ENCODE results near the gene ZFYVE28. TPM values are rescaled to one million over a fixed set of nuclear protein-coding genes. Genes with fewer than 3 reads are reported as not detected.

ZFYVE28 gene
- total RNA-seq, 1 donor from 2014 or later, result 3.3 TPM

- TF ChIP-seq, protein P1, sequence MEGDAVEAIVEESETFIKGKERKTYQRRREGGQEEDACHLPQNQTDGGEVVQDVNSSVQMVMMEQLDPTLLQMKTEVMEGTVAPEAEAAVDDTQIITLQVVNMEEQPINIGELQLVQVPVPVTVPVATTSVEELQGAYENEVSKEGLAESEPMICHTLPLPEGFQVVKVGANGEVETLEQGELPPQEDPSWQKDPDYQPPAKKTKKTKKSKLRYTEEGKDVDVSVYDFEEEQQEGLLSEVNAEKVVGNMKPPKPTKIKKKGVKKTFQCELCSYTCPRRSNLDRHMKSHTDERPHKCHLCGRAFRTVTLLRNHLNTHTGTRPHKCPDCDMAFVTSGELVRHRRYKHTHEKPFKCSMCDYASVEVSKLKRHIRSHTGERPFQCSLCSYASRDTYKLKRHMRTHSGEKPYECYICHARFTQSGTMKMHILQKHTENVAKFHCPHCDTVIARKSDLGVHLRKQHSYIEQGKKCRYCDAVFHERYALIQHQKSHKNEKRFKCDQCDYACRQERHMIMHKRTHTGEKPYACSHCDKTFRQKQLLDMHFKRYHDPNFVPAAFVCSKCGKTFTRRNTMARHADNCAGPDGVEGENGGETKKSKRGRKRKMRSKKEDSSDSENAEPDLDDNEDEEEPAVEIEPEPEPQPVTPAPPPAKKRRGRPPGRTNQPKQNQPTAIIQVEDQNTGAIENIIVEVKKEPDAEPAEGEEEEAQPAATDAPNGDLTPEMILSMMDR (IDR thresholded peaks at IDR 0.05), result no peak
- DNase-seq (ENCODE audit: low spot score), result no peak
- H3K27ac Mint-ChIP-seq (ENCODE audit: unreplicated experiment), result no peak overlapping the region
- H3K36me3 Mint-ChIP-seq (ENCODE audit: low read depth), result no peaks in the 10 kb centered on the region
- peaks cover under 1% of the 10 kb centered on the region for H3K27me3 Mint-ChIP-seq (ENCODE audit: low read depth)
- H3K4me1 Mint-ChIP-seq (ENCODE audit: low read depth), result no peaks in the 10 kb centered on the region
- no peaks in the 10 kb centered on the region for H3K9me3 Mint-ChIP-seq (ENCODE audit: low read depth)
- no peak overlapping the region for H3K4me3 Mint-ChIP-seq (ENCODE audit: unreplicated experiment)
These were observed 20.6 kb upstream of the ZFYVE28 start for GRCh38 chr4:2438822-2439718.

DNA sequence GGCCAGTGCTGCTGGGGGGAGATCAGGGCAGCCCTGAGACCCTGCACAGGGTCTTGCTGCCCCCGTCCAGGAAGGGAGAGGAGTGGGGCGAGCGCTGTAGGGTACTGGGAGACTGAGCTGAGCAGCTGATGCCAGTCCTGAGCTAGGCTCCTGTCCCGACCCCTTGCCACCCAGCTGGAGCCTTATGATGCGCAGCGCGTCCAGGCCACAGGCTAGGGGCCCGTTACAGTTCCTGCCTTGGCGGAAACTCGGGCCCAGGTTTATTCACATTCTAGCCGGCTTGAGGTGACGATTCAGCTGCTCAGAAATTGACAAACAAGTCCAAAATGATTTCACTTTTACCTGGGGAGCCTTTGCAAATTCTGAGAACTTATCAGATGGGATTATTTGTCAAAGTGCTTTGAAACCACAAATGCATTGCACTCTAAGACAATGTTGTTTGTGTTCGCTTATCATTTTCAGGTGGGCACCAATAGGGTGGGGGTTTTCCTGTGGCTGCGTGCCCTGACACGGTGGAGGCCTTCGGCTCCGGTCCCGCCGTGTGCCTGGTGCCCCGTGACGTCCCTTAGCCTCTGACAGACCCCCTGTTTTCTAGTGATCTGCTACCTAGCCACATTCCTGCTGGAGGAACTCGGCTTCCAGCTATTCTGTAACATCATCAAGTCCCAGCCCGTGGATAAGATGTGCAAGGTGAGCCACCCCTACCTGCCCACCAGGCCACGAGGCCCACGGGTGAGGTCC lies 19.2 kb upstream of the ZFYVE28 start:
- Mint-ChIP-seq H3K4me3 (ENCODE audit: unreplicated experiment) (no peak overlapping the region), H3K27ac (ENCODE audit: unreplicated experiment) (no peak overlapping the region), H3K27me3 (ENCODE audit: low read depth) (peaks cover 6% of the 10 kb centered on the region), H3K9me3 (ENCODE audit: low read depth) (no peaks in the 10 kb centered on the region), H3K36me3 (ENCODE audit: low read depth) (no peaks in the 10 kb centered on the region), H3K4me1 (ENCODE audit: low read depth) (peaks cover 4% of the 10 kb centered on the region)
- DNase-seq (ENCODE audit: low spot score), result no peak
- TF ChIP-seq, protein P1 (IDR thresholded peaks at IDR 0.05), result no peak

GRCh38 chr4:2436761-2437474 lies 18.5 kb upstream of the ZFYVE28 start:
- TF ChIP-seq, protein P1 (IDR thresholded peaks at IDR 0.05), result no peak
- DNase-seq (ENCODE audit: low spot score), result no peak
- H3K27ac Mint-ChIP-seq (ENCODE audit: unreplicated experiment), result no peak overlapping the region
- peaks cover 6% of the 10 kb centered on the region for H3K27me3 Mint-ChIP-seq (ENCODE audit: low read depth)
- no peaks in the 10 kb centered on the region for H3K36me3 Mint-ChIP-seq (ENCODE audit: low read depth)
- H3K4me1 Mint-ChIP-seq (ENCODE audit: low read depth), result peaks cover 4% of the 10 kb centered on the region
- H3K4me3 Mint-ChIP-seq (ENCODE audit: unreplicated experiment), result no peak overlapping the region
- H3K9me3 Mint-ChIP-seq (ENCODE audit: low read depth), result no peaks in the 10 kb centered on the region

- TF ChIP-seq, protein P1 (IDR thresholded peaks at IDR 0.05), result peak; percentile 54
- Mint-ChIP-seq H3K9me3 (ENCODE audit: low read depth) (no peaks in the 10 kb centered on the region), H3K27me3 (ENCODE audit: low read depth) (peaks cover 6% of the 10 kb centered on the region), H3K27ac (ENCODE audit: unreplicated experiment) (no peak overlapping the region), H3K4me3 (ENCODE audit: unreplicated experiment) (no peak overlapping the region), H3K4me1 (ENCODE audit: low read depth) (peaks cover 4% of the 10 kb centered on the region), H3K36me3 (ENCODE audit: low read depth) (no peaks in the 10 kb centered on the region)
- no peak for DNase-seq (ENCODE audit: low spot score)
These were observed 17.9 kb upstream of the ZFYVE28 start for GRCh38 chr4:2436301-2436700.

DNA sequence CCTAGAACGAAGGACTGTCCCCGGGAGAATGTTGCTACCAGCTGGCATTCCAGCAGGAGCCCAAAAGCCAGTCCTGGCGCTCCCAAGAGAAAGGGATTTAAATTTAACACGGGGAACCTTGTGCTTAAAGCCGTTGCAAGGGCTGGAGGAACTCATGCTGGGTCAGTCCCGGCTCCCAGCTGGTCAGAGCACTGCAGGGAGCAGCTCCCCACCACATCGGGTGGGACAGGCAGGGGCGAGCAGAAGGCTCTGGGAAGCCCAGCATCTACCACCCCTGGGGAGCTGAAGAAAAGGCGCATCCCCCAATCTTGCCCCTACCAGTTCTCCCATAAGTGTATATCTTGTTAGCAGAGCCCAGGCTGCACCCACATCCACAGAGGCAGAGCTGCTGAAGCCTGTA lies 16.0 kb upstream of the ZFYVE28 start:
- Mint-ChIP-seq H3K9me3 (ENCODE audit: low read depth) (no peaks in the 10 kb centered on the region), H3K36me3 (ENCODE audit: low read depth) (no peaks in the 10 kb centered on the region)

More for the DNA sequence above, 16.0 kb upstream of the ZFYVE28 start:
- Mint-ChIP-seq H3K27ac (ENCODE audit: unreplicated experiment) (no peak overlapping the region), H3K27me3 (ENCODE audit: low read depth) (peaks cover 6% of the 10 kb centered on the region), H3K4me3 (ENCODE audit: unreplicated experiment) (no peak overlapping the region), H3K4me1 (ENCODE audit: low read depth) (peaks cover 4% of the 10 kb centered on the region)
- TF ChIP-seq, protein P1 (IDR thresholded peaks at IDR 0.05), result no peak
- DNase-seq (ENCODE audit: low spot score), result no peak
